OCI-LY1 (cell line): ENCODE measurements around the gene METTL9.
"Not testable (repeated sequence)": the region's sequence is repeated elsewhere in the genome, so short reads cannot be mapped to it uniquely, and the experiment has no call there.

Source experiments
- CTCF ChIP-seq: fragments of 200-600 bp; sonication (generic), shearing (Covaris generic); IDR thresholded peaks from 2 replicates; pipeline ENCODE4 v1.5.1; 2017; ENCODE audit warnings: mild to moderate bottlenecking, antibody characterized with exemption, low read length, moderate library complexity, mixed read lengths
- EZH2 ChIP-seq: fragments of 200-600 bp; sonication (generic), shearing (Covaris generic); IDR thresholded peaks from 2 replicates; pipeline ENCODE4 v1.8.0; 2017; ENCODE audit warnings: borderline replicate concordance, mixed run types, mild to moderate bottlenecking, antibody characterized with exemption, low read length, moderate library complexity, mixed read lengths

GRCh38 chr16:21635694-21636093 lies 36.3 kb downstream of the METTL9 start:
- TF ChIP-seq CTCF, EZH2: not testable (repeated sequence)
